ENCODE measurements around the gene DRGX.

DRGX gene

GRCh38 chr10:49361735-49362568, 33.9 kb downstream of the DRGX start:
- no peak for DNase-seq (ENCODE audit: low read depth in 3 of 3)

DNA sequence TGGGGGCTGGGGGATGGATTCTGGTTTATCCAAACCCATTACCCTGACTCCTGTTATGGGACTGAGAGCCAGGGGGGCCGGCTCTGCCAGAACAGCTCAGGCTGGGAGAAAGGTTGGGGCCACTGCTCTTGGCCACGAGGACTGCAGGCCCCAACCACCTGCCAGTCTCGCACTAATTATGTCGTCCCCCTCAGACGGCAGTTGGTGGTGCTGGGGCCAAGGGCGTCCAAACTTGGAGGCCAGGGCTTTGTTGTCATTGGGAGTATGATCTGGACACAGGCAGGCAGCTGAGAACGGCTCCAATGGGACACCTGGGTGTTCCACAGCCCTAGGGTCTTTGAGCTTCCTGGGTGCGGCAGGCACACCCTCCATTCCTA, 34.7 kb downstream of the DRGX start:
- no peak for DNase-seq (ENCODE audit: low read depth in 3 of 3)

DNA sequence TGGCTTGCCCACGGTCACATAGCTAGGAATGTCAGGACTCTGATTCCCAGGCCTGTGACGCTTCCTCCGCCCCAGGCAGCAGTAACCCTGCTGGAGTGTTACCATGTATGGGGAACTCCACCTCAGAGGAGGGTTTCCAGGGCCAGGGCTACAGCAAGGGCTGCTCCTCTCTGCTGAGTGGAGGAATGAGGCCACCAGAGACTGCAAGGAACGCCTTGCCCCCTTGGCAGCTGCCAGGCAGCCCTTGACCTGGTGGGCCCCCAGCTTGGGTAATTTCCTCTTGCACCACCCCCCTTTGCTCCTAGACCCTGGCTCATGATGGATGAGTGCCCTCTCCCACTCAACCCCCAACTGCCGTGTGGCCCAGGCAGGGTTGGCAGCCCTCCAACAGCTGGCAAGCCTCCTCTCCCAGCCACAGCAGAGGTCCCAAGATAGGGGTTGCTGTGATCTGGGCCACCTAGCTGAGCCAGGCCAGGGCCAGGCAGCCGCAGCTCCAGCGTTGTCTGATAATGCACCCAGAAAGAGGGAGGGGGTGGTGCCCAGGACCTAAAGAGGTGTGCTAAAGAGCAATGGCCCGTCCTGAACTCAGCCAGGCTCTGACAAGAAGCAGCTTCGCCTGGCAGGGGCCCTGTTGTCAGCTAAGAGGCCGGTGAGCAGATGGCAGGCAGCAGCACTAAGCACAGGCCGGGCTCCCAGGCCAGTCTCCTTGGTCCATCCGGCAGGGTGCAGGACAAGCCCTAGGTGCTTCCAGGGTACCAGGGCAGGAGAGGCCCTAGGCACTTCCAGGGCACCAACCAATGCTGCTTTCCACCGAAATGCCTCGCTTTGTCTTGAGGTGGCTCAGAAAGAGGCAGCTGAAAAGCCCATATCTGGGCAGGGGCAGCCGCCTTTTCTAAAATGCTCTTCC, 35.4 kb downstream of the DRGX start:
- DNase-seq (ENCODE audit: low read depth in 3 of 3), result no peak

GRCh38 chr10:49359349-49360270, 36.3 kb downstream of the DRGX start:
- DNase-seq (ENCODE audit: low read depth in 3 of 3), result no peak

GRCh38 chr10:49357910-49358309, 38.0 kb downstream of the DRGX start:
- DNase-seq (ENCODE audit: low read depth in 3 of 3), result no peak

GRCh38 chr10:49356944-49357343, 38.9 kb downstream of the DRGX start:
- no peak for DNase-seq (ENCODE audit: low read depth in 3 of 3)

DNA sequence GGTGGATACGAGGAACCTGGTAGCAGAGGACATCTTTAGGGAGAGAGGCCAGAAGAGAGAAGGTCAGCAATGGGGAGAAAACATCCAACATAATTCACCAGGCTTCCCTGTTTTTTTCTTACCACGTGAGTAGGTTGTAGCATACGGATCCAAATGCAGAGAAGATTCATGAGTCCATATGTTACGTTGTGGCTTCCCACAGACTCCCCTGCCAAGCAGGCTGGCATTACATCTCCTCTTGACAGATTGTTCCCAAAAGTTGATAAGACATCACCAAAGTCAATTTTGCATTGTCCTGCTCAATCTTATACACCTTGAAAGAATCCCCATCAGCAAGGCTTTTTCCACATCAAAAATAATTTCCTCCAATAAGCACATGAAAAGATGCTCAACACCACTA, 39.7 kb downstream of the DRGX start:
- no peak for DNase-seq (ENCODE audit: low read depth in 3 of 3)

GRCh38 chr10:49355221-49355620, 40.7 kb downstream of the DRGX start:
- DNase-seq (ENCODE audit: low read depth in 3 of 3), result no peak

DNA sequence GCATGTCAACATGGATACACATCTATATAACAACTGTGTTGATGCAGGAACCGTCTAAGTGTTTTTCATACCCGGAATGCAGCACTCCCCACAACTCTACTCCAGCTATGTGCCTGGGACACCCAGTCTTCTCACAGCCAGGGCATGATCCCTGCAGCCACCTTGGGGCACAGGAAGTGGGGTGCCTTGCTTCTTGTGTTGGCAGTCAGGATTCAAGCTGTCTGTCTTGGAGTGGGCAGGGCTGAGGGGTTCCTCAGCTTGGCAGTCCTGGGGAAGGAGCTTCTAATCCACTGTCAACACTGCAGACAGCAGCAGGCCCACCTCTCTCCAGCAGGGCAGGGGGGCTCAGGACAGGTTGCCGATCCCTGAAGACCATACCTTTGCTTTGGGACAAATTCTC, 41.3 kb downstream of the DRGX start:
- DNase-seq (ENCODE audit: low read depth in 3 of 3), result no peak

DNA sequence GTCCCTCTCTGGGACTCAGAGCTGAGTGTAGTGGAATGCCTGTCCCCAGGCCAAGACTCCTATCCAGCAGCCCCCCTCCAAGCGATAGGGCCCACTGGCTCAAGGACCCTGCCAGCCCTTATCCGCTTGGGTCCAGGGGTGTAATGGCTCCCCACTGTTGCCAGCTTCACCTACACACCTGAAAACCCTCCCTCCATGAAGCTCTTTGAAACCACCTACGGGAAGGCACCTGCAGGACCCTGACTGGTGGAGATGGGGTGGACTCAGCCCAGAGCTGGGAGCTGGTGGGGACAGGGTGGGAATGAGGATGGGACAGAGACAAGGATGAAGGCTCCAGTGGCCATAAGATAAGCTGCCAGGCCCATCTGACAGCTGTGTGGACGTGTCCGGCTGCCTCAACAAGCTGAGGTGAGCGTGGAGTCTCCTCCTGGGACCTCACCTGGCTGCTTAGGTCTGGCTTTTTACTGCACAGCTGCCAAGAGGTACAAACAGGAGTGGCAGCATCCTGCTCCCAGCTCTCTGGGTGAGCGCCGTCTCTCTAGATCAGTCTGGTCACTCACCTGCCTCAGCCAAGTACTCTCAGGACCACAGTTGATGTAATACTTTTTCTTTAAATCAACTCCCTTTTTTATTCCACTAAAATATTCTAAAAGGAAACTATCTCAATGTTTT, 41.9 kb downstream of the DRGX start:
- DNase-seq (ENCODE audit: low read depth in 3 of 3), result no peak

GRCh38 chr10:49353026-49353894, 42.6 kb downstream of the DRGX start:
- no peak for DNase-seq (ENCODE audit: low read depth in 3 of 3)

DNA sequence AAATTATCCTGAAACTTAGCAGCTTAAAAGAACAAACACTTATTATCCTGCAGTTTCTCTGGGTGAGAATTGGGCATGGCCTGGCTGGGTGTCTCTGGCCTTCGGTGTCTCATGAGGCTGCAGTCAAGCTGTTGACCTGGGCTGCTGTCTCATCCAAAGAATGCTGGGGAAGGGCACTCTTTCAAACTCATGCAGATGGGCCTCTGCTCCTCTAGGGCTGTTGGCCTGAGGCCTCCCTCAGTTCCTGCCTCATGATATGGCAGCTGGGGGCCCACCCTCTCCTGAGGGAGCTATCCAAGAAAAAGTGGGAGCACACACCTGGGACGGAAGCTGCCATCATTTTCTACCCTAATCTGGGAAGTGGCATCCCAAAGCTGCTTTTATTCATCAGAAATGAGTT, 43.6 kb downstream of the DRGX start:
- DNase-seq (ENCODE audit: low read depth in 3 of 3), result no peak

- no peak for DNase-seq (ENCODE audit: low read depth in 3 of 3)
Observed at GRCh38 chr10:49351669-49352068, 44.2 kb downstream of the DRGX start.

GRCh38 chr10:49350846-49351532, 44.9 kb downstream of the DRGX start:
- no peak for DNase-seq (ENCODE audit: low read depth in 3 of 3)

GRCh38 chr10:49350138-49350537, 45.8 kb downstream of the DRGX start:
- DNase-seq (ENCODE audit: low read depth in 3 of 3), result no peak

- DNase-seq (ENCODE audit: low read depth in 3 of 3), result no peak
Observed at GRCh38 chr10:49349390-49349789, 46.5 kb downstream of the DRGX start.

- DNase-seq (ENCODE audit: low read depth in 3 of 3), result no peak
Observed at GRCh38 chr10:49348593-49348992, 47.3 kb downstream of the DRGX start.

DNA sequence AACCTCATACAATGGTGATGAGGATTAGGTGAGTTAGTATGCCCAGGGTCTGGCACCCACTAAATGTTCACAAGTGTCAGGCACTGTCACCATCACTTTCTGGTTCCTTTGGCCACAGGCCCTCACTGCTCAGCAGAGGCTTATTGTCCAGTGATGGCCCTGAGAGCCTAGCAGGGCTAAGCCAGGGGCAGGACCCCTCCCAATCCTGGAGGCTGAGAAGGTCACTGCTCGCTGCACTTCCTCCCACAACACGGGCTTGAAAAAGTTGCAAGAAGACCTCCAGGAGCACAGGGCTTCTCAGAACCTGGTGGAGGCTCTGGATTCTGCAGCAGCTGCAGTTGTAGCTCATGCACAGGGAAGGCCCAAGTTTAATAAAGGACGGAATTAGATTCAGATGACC, 48.1 kb downstream of the DRGX start:
- no peak for DNase-seq (ENCODE audit: low read depth in 3 of 3)

DNA sequence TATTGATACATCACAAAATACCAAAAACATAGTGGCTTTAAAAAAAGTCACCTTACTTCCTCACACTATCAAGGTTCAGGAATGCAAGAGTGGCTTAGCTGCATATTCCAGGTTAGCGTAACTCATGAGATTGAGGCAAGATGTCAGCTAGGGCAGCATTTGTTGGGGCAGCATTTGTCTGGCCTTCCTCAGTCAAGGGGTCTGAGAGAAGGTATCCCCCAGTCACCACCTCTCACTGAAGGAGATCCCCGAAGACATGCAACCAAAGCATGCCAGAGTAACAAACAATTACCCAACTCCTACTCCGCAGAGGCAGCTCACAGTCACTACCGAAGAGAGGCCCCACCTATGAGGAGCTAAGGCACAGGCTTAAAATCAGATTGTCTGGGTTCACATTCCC, 48.5 kb downstream of the DRGX start:
- DNase-seq (ENCODE audit: low read depth in 3 of 3), result no peak

DNA sequence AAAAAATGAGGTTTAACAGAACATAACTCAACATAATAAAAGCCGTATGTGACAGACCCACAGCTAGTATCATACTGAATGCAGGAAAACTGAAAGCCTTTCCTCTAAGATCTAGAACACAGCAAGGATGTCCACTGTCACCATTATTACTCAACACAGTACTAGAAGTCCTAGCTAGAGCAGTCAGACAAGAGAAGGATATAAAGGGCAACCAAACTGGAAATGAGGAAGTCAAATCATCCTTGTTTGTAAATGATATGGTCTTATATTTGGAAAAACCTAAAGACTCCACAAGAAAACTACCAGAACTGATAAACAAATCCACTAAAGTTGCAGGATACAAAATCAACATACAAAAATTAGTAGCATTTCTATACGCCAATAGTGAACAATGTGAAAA, 51.0 kb downstream of the DRGX start:
- no peak for DNase-seq (ENCODE audit: low read depth in 3 of 3)

All from stimulated activated CD4-positive, alpha-beta T cell treated with anti-CD3 and anti-CD28 coated beads, TNF-alpha, amount 100 ng/mL, for 4 hours (primary cell).